Suprapubic skin (tissue), 3 donors: ENCODE results near the gene STIP1.

ENCODE experiments used
- CTCF ChIP-seq, 2 donors: fragments of 200-600 bp in 1 of 2; fragments of 450-650 bp in 1 of 2; sonication (generic) in 1 of 2; IDR thresholded peaks; one replicate each; pipeline ENCODE4 v1.5.1; 2016 to 2019; ENCODE audit warnings: antibody characterized with exemption in 2 of 2, mild to moderate bottlenecking in 1 of 2, moderate library complexity in 1 of 2
- POLR2A ChIP-seq, 2 donors: fragments of 450-650 bp; IDR thresholded peaks; one replicate each; pipeline ENCODE4 v1.6.1; 2017; ENCODE audit warnings: antibody characterized with exemption in 2 of 2, mild to moderate bottlenecking in 2 of 2, moderate library complexity in 2 of 2

- TF ChIP-seq CTCF (IDR thresholded peaks at IDR 0.05) (no peak), POLR2A (IDR thresholded peaks at IDR 0.05) (no peak)
These were observed 23.0 kb downstream of the STIP1 start for GRCh38 chr11:64208796-64209562.
